ENCODE results near the gene RLN1. TPM values are rescaled to one million over a fixed set of nuclear protein-coding genes. Genes with fewer than 3 reads are reported as not detected.

RLN1 gene
- total and polyA plus RNA-seq, 2 of the 13 experiments (the other 11 are each of a cell fraction or from before 2014, with no cell fraction given) = not detected

GRCh38 chr9:5384436-5384835, 44.8 kb upstream of the RLN1 start:
- H3K27ac ChIP-seq (ENCODE audit: extremely low read length, insufficient read depth, low read length) = no peak overlapping the region
- H2AFZ ChIP-seq (ENCODE audit: low read length) = no peak overlapping the region

DNA sequence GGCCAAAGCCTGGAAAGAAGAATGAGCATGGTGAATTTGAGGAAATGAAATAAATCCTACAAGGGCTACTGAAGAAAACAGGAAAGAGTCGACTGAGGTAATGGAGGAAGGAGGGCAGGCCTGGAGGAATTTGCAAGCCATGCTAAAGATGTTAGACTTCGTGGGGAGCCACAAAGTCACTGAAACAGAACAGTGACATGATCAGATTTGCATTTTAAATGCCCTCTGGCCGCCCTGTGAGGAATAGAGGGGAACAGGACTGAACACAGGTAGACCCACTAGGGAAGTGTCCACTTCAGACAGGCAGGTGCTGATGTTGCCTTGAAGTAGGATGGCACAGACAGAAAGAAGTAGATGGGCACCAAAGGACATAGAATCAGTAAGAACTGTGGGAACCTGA, 42.8 kb upstream of the RLN1 start:
- Histone ChIP-seq H2AFZ (ENCODE audit: low read length) (no peak overlapping the region), H3K9me3 (ENCODE audit: low read length) (no peaks in the 10 kb centered on the region), H3K79me2 (ENCODE audit: insufficient read depth, low read length) (no peaks in the 10 kb centered on the region), H3K4me2 (ENCODE audit: low read depth, low read length) (no peak overlapping the region), H3K36me3 (replicated peaks in 1 of 2; ENCODE audit: control insufficient read depth in 1 of 2, insufficient read depth in 2 of 2, low read length in 2 of 2) (no peaks in the 10 kb centered on the region), H3K4me1 (ENCODE audit: insufficient read depth, low read length) (no peaks in the 10 kb centered on the region), H3K27ac (ENCODE audit: extremely low read length, insufficient read depth, low read length) (no peak overlapping the region), H3K27me3 (ENCODE audit: control insufficient read depth in 1 of 2, insufficient read depth in 2 of 2, low read length in 2 of 2) (no peaks in the 10 kb centered on the region), H4K20me1 (ENCODE audit: insufficient read depth, low read length) (no peaks in the 10 kb centered on the region), H3K4me3 (replicated peaks in 1 of 3; ENCODE audit: insufficient read depth in 1 of 3, low read depth in 2 of 3, low read length in 3 of 3) (no peak overlapping the region), H3K9ac (ENCODE audit: insufficient read depth, low read depth, low read length) (no peak overlapping the region)
- FAIRE-seq = no peak
- POLR2A ChIA-PET = no interaction called here
- CTCF ChIA-PET (ENCODE audit: low intra/inter-chr PET ratio, low total read pairs) = no interaction called here
- no peak for ATAC-seq
- intact Hi-C loops (cut with micrococcal nuclease; ENCODE audit: unreplicated experiment) (no loop called here), in situ Hi-C loops (cut with HindIII; ENCODE audit: extremely low pct_ligation_motif_present, low pct_unique_long_range_greater_than_20kb) (no loop called here)
- BruUV-seq (replicated peaks) = no TSS peak
- DNase-seq (ENCODE audit: low spot score) = no peak
- WGBS (ENCODE audit: low lambda C conversion rate) = 44% methylated on average over 3 of the region's 3 CpGs
- no peak for TF ChIP-seq NBN (conservative IDR thresholded peaks at IDR 0.05)
- no peak for TF ChIP-seq KIAA2018 (CRISPR knock-in tag; IDR thresholded peaks at IDR 0.05; ENCODE audit: borderline replicate concordance)
- TF ChIP-seq ZFP62 (CRISPR knock-in tag; IDR thresholded peaks at IDR 0.05) = no peak
- TF ChIP-seq ZNF557 (CRISPR knock-in tag; IDR thresholded peaks at IDR 0.05) = no peak
- TF ChIP-seq BHLHE40 (IDR thresholded peaks at IDR 0.05; ENCODE audit: low read length) = no peak
- TF ChIP-seq TFE3 (CRISPR knock-in tag; IDR thresholded peaks at IDR 0.05) = no peak
- no peak for TF ChIP-seq ZBTB3 (CRISPR knock-in tag; IDR thresholded peaks at IDR 0.05; ENCODE audit: borderline replicate concordance, low read depth)

More at GRCh38 chr9:5384436-5384835, 44.8 kb upstream of the RLN1 start:
- ATAC-seq = no peak
- TF ChIP-seq ZNF33B (CRISPR knock-in tag; IDR thresholded peaks at IDR 0.05) = no peak
- no peak for TF ChIP-seq ZNF264 (CRISPR knock-in tag; IDR thresholded peaks at IDR 0.05)
- in situ Hi-C loops (cut with HindIII; ENCODE audit: extremely low pct_ligation_motif_present, low pct_unique_long_range_greater_than_20kb) (no loop called here), intact Hi-C loops (cut with micrococcal nuclease; ENCODE audit: unreplicated experiment) (no loop called here)
- POLR2A ChIA-PET = no interaction called here
- Histone ChIP-seq H3K4me2 (ENCODE audit: low read depth, low read length) (no peak overlapping the region), H4K20me1 (ENCODE audit: insufficient read depth, low read length) (no peaks in the 10 kb centered on the region), H3K79me2 (ENCODE audit: insufficient read depth, low read length) (no peaks in the 10 kb centered on the region), H3K36me3 (replicated peaks in 1 of 2; ENCODE audit: control insufficient read depth in 1 of 2, insufficient read depth in 2 of 2, low read length in 2 of 2) (no peaks in the 10 kb centered on the region), H3K9ac (ENCODE audit: insufficient read depth, low read depth, low read length) (no peak overlapping the region), H3K4me1 (ENCODE audit: insufficient read depth, low read length) (no peaks in the 10 kb centered on the region), H3K27me3 (ENCODE audit: control insufficient read depth in 1 of 2, insufficient read depth in 2 of 2, low read length in 2 of 2) (no peaks in the 10 kb centered on the region), H3K9me3 (ENCODE audit: low read length) (no peaks in the 10 kb centered on the region), H3K4me3 (replicated peaks in 1 of 3; ENCODE audit: insufficient read depth in 1 of 3, low read depth in 2 of 3, low read length in 3 of 3) (no peak overlapping the region)
- no peak for DNase-seq (ENCODE audit: low spot score)
- no peak for FAIRE-seq
- CTCF ChIA-PET (ENCODE audit: low intra/inter-chr PET ratio, low total read pairs) = no interaction called here
- BruUV-seq (replicated peaks) = no TSS peak

All from HepG2 (cell line).